Stimulated activated CD4-positive, alpha-beta T cell treated with anti-CD3 and anti-CD28 coated beads, Interleukin-12 subunit alpha, Interleukin-12 subunit beta, amount 100 ng/mL, for 4 hours (primary cell): Measurements from ENCODE around the gene IFNAR1.
"Not testable (repeated sequence)": the region's sequence is repeated elsewhere in the genome, so short reads cannot be mapped to it uniquely, and the experiment has no call there.

Source experiments
- DNase-seq: peaks from one replicate; pipeline ENCODE4 v3.0.0-alpha.2; 2020

The IFNAR1 gene

DNA sequence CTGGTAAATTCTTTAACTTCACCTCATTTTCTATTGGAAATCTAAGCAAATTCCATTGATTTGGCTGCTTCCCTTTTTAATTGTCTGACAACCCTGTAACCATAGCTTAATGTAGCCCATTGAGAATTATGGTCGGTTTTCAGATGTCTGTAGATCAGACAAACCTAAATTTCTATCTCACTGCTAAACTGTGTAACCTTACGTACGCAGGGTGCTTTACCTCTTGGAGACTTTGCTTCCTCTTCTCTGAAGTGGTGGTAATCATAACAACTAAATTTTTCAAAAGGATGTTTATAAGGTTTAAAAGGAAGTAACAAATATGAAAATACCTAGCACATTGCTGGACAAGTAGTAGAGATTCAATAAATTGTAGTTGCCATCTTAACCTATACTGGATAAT lies 25.9 kb downstream of the IFNAR1 start:
- DNase-seq: no peak

DNA sequence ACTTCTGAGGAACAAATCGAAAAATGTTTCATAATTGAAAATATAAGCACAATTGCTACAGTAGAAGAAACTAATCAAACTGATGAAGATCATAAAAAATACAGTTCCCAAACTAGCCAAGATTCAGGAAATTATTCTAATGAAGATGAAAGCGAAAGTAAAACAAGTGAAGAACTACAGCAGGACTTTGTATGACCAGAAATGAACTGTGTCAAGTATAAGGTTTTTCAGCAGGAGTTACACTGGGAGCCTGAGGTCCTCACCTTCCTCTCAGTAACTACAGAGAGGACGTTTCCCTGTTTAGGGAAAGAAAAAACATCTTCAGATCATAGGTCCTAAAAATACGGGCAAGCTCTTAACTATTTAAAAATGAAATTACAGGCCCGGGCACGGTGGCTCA lies 30.6 kb downstream of the IFNAR1 start:
- no peak for DNase-seq

DNA sequence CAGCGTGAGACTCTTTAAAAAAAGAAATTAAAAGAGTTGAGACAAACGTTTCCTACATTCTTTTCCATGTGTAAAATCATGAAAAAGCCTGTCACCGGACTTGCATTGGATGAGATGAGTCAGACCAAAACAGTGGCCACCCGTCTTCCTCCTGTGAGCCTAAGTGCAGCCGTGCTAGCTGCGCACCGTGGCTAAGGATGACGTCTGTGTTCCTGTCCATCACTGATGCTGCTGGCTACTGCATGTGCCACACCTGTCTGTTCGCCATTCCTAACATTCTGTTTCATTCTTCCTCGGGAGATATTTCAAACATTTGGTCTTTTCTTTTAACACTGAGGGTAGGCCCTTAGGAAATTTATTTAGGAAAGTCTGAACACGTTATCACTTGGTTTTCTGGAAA lies 31.2 kb downstream of the IFNAR1 start:
- no peak for DNase-seq

DNA sequence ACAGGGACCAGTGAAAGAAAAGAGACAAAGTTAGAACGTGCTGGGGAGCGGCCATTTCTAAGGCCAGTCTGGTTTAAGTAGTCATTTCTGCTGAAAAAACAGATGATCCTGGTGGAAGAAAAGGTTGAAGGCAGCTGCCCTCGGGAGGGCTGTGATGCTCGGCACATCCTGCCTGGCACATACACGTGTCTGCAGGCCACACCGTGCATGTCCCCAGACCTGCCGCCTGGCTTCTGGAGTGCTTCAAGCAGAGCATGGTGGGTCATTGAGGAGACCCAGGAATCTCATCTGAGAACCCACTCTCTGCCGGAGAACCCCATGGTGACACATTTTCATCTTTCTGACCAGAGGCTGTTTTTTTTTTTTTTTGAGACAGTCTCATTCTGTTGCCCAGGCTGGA lies 32.4 kb downstream of the IFNAR1 start:
- DNase-seq: no peak

DNA sequence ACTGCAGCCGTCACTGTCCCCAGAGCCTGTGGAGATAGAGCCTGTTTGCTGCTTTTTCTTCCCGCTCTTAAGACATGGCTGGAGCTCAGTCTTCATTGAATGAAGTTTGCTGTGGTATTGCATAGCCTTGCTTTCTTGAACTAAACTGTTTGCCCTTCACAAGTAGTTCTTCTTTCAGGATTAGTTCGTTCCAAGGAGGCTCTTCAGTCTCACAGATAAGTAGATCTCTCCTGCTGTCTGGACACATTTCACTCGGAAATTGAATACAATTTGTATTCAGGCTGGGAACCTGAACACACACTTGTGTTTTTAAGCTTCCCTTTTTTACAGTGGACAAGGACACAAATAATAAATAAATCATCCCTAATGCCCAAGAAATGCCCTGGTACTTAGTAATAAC lies 34.7 kb downstream of the IFNAR1 start:
- DNase-seq: no peak

DNA sequence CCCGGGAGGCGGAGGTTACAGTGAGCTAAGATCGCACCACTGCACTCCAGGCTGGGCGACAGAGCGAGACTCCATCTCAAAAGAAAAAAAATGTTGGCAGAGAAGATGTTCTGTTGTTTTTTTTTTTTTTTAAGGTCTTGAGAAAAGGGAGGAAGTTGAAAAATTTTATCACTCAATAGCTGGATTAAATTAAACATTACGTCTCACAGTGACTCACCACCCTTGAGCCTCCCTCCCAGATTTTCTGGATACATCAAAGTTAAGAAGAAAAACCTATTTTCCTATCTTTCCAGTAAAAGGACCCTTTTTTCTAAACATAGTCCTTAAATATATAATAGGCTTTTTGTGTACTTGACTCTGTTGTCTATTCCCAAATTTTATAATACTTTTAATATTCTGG lies 35.5 kb downstream of the IFNAR1 start:
- DNase-seq: no peak

DNA sequence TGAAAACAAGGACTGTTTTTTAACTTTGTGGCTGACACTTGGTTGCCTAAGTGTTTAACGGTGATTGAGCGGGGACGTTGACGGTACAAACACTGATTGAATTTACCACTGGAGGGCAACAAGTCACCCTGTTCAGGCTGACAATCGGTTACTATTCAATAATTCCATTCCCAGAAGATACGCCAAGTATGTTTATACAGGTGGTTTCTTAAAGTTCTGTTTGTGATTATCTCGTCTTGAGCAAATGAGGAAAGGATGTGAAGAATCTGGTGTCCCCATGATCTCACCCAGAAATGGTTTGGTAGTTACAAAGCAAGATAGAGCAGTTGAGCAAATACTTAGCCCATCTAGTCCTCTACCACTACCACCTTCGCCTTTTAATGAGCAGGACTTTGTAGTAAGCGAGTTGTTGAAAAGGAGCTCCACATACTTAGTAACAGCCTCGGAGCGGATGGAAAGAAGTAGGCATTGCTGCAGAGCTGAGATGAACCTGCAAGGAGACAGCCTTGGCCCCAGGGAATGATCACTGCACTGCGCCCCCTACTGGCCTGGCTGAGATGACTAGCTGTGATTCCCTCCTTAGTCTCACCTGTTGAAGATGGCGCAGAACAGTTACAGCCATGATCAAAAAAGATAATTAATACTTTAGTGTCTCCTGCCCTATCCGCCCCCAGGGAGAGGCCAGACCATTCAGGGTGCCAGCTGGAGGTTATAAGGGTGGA lies 36.3 kb downstream of the IFNAR1 start:
- peak; percentile 89 for DNase-seq

DNA sequence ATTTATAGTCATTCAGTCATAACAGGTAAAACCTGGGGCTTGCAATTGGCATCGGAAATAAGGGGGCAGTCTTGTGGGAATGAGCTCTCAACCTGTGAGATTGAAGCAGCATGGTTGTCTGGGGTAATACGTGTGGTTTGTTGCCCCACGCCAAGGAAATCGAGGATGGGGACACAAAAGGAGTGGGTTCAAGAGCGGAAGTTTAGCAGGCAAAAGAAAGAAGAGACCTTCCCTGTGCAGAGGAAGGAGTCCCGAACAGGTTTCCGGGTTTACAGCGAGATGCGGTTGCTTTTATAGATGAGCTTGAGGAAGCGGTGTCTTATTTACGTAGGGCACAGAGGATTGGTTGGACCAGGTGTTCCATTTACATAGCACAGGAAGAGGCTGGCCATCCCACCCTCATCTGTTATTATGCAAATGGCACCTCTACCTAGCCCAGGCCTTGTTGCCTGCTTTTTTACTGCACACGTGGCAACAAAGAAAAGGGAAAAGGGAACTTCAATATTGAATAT lies 37.3 kb downstream of the IFNAR1 start:
- peak; percentile 25 for DNase-seq

DNA sequence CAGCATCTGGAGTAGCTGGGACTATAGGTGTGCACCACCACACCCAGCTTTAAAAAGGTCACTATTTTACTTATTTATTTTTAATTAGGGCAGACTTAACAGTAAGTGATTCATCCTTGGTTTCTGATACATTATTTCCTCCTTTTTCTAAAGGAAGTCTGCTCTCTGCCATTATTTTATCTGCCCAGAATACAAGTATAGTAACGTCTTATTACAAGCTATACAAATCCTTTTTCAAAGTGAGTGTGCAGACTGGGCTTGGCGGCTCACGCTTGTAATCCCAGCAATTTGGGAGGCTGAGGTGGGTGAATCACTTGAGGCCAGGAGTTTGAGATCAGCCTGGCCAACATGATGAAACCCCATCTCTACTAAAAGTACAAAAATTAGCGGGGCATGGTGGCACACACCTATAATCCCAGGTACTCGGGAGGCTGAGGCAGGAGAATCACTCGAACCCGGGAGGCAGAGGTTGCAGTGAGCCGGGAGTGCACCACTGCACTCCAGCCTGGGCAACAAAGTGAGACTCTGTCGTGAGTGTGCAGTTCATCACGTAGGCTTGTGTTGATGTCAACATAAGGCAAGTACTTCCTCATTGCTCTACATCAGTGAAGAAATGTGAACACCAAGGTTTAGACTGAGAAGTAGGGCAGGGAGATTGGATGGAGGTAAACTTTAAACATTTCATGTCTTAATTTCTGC lies 39.3 kb downstream of the IFNAR1 start:
- not testable (repeated sequence) for DNase-seq

DNA sequence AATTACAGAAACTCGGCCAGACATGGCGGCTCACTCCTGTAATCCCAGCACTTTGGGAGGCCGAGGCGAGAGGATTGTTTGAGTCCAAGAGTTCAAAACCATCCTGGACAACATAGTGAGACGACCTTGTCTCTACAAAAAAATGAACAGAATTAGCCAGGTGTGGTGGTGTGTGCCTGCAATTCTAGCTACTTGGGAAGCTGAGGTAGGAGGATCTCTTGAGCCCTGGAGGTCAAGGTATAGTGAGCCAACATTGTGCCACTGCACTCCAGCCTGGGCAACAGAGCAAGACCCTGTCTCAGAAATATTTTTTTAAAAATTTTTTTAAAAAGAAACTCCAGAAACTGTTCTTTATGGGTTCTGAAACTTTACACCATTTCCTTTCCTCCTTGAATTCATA lies 40.1 kb downstream of the IFNAR1 start:
- DNase-seq: no peak

DNA sequence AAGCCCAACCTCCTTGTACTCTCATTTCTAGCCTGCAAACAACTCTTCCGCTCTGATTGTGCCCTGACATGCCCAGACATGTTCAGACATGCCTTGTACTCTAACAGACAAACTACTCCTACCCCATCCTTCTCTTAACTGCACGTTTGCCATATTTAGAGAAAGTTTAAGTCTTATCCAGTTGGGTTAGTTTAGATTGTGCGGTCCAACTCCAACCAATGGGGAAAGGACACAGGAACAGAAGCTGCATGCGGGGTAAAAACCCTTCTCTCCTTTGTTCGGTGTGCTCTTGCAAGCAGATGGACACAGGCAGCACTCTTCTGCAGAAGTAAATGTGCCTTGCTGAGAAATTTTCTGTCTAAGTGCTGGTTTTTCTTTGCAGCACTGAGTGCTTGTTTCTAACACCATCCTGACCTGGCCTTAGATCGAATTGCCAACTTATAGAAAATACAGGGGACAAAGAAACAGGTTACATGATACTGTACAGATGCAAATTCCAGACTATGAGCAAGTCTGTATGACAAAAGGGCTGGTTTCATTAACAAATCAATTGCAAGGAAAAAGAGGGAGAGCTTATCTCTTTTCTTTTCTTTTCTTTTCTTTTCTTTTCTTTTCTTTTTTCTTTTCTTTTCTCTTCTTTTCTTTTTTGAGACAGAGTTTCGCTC lies 42.7 kb downstream of the IFNAR1 start:
- DNase-seq: no peak

DNA sequence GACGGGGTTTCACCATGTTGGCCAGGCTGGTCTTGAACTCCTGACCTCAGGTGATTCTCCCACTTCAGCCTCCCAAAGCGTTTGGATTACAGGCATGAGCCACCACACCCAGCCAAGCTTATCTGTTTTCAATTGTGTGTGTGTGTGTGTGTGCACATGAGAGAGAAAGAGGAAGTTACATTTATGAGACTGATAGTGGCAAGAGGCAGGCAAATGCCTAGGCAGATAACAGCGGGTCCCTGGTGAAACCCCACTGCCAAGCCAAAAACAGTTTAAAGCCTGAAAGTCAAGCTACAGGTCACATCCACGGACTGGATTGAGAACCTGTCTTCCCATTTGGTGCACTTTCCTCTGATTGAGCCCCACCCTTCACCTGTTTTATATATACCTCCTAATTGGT lies 43.4 kb downstream of the IFNAR1 start:
- DNase-seq: no peak

DNA sequence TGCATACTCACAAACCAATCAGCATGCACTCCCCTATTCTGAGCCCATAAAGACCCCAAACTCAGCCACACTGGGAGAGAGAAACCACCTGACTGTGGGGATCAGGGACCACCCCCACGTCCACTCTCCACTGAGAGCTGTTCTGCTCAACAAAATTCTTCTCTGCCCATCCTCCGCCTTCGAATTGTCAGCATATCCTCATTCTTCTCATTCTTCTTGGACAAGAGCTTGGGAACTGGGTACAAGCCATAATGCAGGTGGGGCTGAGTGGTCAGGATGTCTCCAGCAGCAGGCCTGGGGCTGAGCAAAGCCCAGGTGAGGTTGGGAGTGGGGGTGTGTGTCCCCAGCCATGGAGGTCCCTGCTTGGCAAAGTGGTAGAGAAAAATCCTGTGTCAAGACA lies 43.8 kb downstream of the IFNAR1 start:
- no peak for DNase-seq

DNA sequence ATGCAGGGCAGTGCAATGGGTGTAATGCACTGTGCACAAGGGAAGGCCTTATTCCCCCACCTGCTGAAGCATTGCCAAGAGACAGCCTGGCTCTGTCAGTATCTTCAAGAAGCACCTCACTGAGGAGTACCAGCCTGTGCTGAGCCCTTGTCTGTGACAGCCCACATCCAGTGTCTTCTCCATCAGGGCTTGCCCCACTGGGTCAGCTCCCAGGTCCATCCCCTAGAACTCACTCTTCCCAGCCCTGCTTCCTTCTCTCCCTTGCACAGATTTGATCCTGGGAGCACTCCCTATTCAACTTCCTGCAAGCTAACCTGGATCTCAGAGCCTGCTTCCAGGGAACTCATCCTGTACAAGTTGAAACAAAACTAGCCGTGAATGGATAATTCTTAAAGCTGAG lies 44.8 kb downstream of the IFNAR1 start:
- DNase-seq: no peak

DNA sequence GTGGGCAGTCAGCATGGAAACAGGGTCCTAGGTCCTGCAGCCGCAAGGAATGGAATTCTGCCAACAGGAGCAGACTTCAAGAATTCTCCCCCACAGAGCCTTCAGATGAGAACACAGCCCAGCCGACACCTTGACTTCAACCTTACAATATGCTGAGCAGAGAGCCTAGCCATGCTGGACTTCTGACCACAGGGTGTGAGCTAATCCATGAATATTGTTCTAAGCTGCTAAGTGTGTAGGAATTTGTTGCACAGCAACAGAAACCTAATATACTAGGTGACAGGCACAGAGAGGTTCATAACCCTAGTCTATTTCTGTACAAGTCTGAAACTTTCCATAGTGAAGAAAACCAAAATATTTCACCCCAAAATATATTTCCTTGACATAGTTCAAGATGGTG lies 45.5 kb downstream of the IFNAR1 start:
- DNase-seq: no peak

DNA sequence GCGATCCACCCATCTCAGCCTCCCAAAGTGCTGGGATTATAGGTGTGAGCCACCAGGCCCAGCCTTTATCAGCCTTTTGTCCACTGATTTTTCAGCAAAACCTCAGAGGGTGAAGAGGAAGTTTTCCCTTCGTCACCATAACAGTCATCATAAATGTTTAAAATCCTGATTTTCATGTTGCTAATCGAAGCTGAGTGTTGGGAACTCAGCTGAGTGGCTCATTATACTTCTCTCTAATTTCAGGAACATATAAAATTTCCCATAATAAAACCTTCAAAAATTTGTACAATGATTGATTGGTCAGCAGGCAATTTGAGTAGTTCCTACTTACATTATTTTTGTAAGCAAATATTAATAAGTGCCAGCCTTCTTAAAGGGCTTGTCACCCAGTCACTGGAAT lies 46.6 kb downstream of the IFNAR1 start:
- no peak for DNase-seq

DNA sequence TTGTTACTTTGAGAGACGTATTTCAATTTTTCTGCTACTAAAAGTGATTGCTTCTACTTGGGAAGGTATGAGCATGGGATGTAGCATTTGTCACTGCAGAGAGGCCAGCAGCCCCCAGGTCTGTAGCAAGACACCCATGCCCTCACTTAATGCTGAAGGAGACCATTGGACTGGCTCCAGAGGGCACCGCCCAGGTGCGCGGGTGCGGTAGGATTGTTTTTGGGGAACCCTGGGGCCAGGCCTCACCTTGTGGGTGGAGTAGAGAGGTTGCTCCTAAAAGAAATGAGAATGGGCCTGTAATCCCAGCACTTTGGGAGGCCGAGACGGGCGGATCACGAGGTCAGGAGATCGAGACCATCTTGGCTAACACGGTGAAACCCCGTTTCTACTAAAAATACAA lies 47.8 kb downstream of the IFNAR1 start:
- no peak for DNase-seq

DNA sequence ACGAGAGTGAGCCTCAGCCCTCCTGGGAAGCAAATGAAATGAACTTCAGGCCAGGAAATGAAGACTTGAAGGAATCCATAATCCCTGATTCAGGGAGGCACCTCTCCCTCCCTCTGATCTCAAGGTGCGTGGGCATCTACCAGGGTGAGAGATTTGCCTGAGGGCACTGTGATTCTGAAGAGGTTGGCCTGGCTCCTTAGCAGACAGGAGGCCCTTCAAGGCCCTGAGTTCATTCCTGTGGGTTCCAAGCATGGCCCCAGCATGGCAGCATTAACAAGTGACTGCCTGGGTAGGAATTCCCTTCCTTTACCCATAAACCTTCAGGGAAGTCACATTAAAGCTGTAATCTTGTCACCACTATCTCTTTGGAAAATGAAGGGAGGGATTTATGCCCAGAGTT lies 48.7 kb downstream of the IFNAR1 start:
- DNase-seq: no peak

DNA sequence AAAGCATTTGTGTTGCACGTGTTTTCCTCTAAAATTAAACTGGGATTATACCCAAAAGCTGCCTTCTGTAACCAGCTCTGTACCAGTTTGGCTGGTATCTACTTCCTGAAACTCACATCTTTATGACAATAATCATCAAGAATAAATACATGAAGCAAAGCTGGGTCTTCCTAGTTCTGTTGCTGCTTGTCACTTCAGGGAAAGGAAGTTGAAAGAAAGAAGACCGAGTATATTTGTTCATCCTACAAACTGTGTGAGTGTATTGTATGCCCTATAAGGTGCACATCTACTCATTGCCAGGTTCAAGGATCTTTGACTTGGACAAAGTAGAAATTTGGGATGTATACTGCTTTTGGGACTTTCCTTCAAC lies 49.3 kb downstream of the IFNAR1 start:
- DNase-seq: no peak

DNA sequence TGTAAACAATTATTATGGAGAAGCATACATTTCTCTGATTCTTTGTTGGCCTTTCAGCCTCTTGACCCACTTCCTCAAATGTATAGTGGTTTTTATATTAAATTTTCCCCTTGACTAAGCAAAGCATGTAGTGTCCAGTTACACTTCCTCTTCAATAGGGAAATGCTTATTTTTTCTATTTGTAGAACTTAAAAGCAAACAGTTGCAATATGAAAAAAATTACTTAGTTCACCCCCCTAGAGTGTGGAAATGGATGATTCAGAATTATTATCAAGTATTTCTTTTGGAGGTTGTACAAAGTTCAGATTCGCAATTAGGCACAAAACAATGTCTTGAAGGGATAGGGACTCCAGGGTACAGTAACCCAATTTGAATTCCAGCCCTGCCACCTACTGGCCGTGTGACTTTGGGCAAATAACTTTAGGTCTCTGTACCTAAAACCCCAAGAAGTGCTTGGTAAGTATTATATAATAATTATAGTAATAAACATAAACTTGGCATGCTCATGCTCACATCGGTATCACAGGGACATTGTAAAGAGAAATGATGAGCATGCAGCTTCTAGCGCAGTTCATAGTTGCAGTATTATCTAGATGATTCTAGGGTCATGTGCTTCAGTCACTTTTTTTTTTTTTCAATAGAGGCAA lies 49.8 kb downstream of the IFNAR1 start:
- DNase-seq: peak; percentile 54

DNA sequence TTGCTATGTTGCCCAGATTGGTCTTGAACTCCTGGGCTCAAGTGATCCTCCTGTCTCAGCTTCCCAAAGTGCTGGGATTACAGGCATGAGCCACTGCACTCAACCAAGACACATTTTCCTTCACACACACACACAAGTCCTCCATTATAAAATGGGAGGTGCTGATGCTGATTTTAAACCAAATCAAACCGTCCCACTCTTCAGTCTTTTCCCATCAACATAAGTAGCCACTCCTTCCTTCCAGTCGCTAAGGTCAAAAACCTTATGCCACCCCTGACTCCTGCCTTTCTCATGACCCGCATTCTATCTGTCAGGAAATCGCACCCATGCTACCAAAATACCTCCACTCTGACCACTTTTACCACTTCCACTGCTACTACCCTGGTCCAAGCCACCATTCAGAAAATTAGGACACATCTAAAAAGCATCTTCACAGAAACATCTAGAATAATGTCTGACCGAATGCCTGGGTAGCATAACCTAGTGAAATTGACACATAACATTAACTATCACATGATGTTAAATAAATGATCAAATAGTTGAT lies 50.4 kb downstream of the IFNAR1 start:
- DNase-seq: no peak

DNA sequence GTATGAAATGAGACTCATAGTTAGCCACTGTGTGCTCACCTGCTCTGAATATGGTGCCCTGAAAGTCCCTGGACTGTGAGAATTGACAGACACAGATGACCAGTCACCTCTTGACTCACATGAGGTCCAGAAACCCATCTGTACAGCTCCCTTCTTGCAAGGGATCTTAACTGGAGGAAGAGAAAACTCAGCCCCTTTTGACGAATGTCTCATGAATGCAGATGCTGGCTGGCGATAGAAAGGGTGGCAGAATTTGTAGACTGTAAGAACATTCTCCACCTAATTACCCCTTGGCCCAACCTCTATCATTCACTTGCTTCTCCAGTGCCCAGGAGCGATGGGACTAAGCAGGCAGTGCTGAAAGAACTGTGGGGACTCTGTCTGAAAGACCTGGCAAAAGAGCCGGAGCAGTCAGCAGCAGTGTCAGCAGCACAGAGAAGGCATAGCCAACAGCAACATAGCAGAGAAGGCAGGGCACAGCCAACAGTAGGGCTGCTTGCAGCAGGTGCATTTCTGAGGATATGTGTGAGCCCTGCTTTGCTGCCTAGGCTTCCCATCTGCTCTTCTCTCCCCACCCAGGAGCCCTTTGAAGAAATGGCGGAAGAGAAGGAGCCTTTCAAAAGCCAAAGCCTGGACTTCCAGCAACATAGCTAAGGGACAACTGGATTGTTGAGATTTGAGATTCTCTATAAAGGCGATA lies 52.6 kb downstream of the IFNAR1 start:
- DNase-seq: no peak

DNA sequence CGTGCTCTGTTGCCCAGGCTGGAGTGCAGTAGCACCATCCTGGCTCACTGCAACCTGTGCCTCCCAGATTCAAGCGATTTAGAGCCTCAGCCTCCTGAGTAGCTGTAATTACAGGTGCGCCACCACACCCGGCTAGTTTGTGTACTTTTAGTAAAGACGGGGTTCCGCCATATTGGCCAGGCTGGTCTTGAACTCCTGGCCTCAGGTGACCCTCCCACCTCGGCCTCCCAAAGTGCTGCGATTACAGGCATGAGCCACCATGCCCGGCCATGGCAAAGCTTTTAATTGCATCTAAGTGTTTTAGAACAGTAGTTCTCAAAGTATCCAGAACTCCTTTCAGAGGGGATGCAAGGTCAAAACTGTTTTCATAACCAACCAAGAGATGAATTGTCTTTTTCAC lies 53.3 kb downstream of the IFNAR1 start:
- no peak for DNase-seq
